ENCODE measurements around the gene EN1.

The EN1 gene

GRCh38 chr2:118850901-118851415 lies 3.5 kb upstream of the EN1 start:
- POLR2A ChIA-PET: no interaction called here
- TF ChIP-seq CTCF (IDR thresholded peaks at IDR 0.05; ENCODE audit: insufficient read depth, low read length, missing control alignments): no peak

GRCh38 chr2:118850168-118850900 lies 2.9 kb upstream of the EN1 start:
- POLR2A ChIA-PET: no interaction called here
- CTCF ChIA-PET: interaction anchor here (1.0 to 1.9 kb wide), 4 partner anchors 10 to 478 kb away, joined by 3 to 7 read pairs (median 3); no protein-coding TSS in a partner anchor
- TF ChIP-seq CTCF (IDR thresholded peaks at IDR 0.05; ENCODE audit: insufficient read depth, low read length, missing control alignments): no peak
- peak overlapping the region; percentile 9; the same call in 1 of the 2 replicates for H3K4me3 ChIP-seq (ENCODE audit: low read depth, low read length)
- DNase-seq (ENCODE audit: low read depth, low spot score): no peak

More at GRCh38 chr2:118850901-118851415, 3.5 kb upstream of the EN1 start:
- CTCF ChIA-PET: interaction anchor here (1.2 kb wide), 1 partner anchor 419 kb away, joined by 3 read pairs; no protein-coding TSS in a partner anchor
- DNase-seq (ENCODE audit: low read depth, low spot score): no peak
- no peak overlapping the region for H3K4me3 ChIP-seq (ENCODE audit: low read depth, low read length)

- TF ChIP-seq CTCF (IDR thresholded peaks at IDR 0.05; ENCODE audit: insufficient read depth, low read length, missing control alignments): no peak
- no peak for DNase-seq (ENCODE audit: low read depth, low spot score)
- ChIA-PET CTCF (interaction anchor here (0.6 to 1.9 kb wide), 10 partner anchors 11 to 1036 kb away, joined by 3 to 7 read pairs (median 3); no protein-coding TSS in a partner anchor), POLR2A (no interaction called here)
- peak overlapping the region; percentile 6 for H3K4me3 ChIP-seq (ENCODE audit: low read depth, low read length)
Observed at GRCh38 chr2:118849226-118850167, 2.0 kb upstream of the EN1 start.

GRCh38 chr2:118848381-118849225 lies 1.2 kb upstream of the EN1 start:
- ChIA-PET CTCF (interaction anchor here (0.6 to 1.9 kb wide), 13 partner anchors 10 to 1035 kb away, joined by 3 to 7 read pairs (median 3); no protein-coding TSS in a partner anchor), POLR2A (interaction anchor here (0.6 to 2.0 kb wide), 4 partner anchors 74 to 343 kb away, joined by 3 to 14 read pairs (median 3); no protein-coding TSS in a partner anchor)
- H3K4me3 ChIP-seq (ENCODE audit: low read depth, low read length): peak overlapping the region; percentile 92
- no peak for DNase-seq (ENCODE audit: low read depth, low spot score)
- TF ChIP-seq CTCF (IDR thresholded peaks at IDR 0.05; ENCODE audit: insufficient read depth, low read length, missing control alignments): no peak

GRCh38 chr2:118847762-118848172 lies 319 bp upstream of the EN1 start:
- H3K4me3 ChIP-seq (ENCODE audit: low read depth, low read length): peak overlapping the region; percentile 92
- ChIA-PET CTCF (interaction anchor here (0.7 to 1.6 kb wide), 12 partner anchors 8 to 626 kb away, joined by 3 to 10 read pairs (median 3); no protein-coding TSS in a partner anchor), POLR2A (interaction anchor here (0.6 to 2.0 kb wide), 8 partner anchors 10 to 342 kb away, joined by 3 to 14 read pairs (median 3); no protein-coding TSS in a partner anchor)
- DNase-seq (ENCODE audit: low read depth, low spot score): peak; percentile 74
- no peak for TF ChIP-seq CTCF (IDR thresholded peaks at IDR 0.05; ENCODE audit: insufficient read depth, low read length, missing control alignments)
